K562 (cell line): Measurements from ENCODE around the gene ME3.

Source experiments
- BRD9 ChIP-seq: fragments of 450-650 bp; IDR thresholded peaks from 2 replicates; pipeline ENCODE4 v1.6.1; 2018; ENCODE audit warnings: low read depth; ENCODE audit not compliant: partially characterized antibody
- HDAC1 ChIP-seq, 2 experiments: fragments of 450-650 bp; IDR thresholded peaks; 2 replicates each; pipeline ENCODE4 v1.6.1; 2016 to 2017; ENCODE audit warnings: inconsistent platforms in 1 of 2, mild to moderate bottlenecking in 1 of 2, moderate library complexity in 1 of 2
- KDM1A ChIP-seq, 2 experiments: fragments of 450-650 bp; IDR thresholded peaks; 2 replicates each; pipeline ENCODE4 v1.6.1; 2016; ENCODE audit warnings: mild to moderate bottlenecking in 2 of 2
- NCOA1 ChIP-seq: fragments of 450-650 bp; IDR thresholded peaks from 2 replicates; pipeline ENCODE4 v1.6.1; 2016; ENCODE audit warnings: low read depth
- POLR2A ChIP-seq: fragments of 450-650 bp; conservative IDR thresholded peaks from 2 replicates; pipeline ENCODE4 v1.6.1; 2016
- POLR2G ChIP-seq: fragments of 200-400 bp; formaldehyde crosslinking; IDR thresholded peaks from 2 replicates; pipeline ENCODE4 v1.6.1; 2017; ENCODE audit warnings: low read depth, mild to moderate bottlenecking, antibody characterized with exemption, low read length, moderate library complexity
- TAF1 ChIP-seq: IDR thresholded peaks from 2 replicates; pipeline ENCODE4 v1.6.1; 2011; ENCODE audit warnings: mild to moderate bottlenecking, low read length, moderate library complexity; ENCODE audit not compliant: insufficient read depth, control insufficient read depth, severe bottlenecking; ENCODE audit errors: extremely low read depth
- ZSCAN29 ChIP-seq: fragments of 450-650 bp; IDR thresholded peaks from 2 replicates; pipeline ENCODE4 v1.6.1; 2017
- TF ChIP-seq, protein P1 (sequence below), 3 experiments: IDR thresholded peaks in 2 of 3; conservative IDR thresholded peaks in 1 of 3; 2 replicates each; pipeline ENCODE4 v1.5.1; 2011 to 2012; ENCODE audit warnings: low read length in 3 of 3, mild to moderate bottlenecking in 3 of 3, control low read depth in 2 of 3, improper control_type of control experiment in 1 of 3, inconsistent platforms in 1 of 3, low read depth in 1 of 3, mixed read lengths in 1 of 3, moderate library complexity in 1 of 3; ENCODE audit not compliant: insufficient read depth in 2 of 3

DNA sequence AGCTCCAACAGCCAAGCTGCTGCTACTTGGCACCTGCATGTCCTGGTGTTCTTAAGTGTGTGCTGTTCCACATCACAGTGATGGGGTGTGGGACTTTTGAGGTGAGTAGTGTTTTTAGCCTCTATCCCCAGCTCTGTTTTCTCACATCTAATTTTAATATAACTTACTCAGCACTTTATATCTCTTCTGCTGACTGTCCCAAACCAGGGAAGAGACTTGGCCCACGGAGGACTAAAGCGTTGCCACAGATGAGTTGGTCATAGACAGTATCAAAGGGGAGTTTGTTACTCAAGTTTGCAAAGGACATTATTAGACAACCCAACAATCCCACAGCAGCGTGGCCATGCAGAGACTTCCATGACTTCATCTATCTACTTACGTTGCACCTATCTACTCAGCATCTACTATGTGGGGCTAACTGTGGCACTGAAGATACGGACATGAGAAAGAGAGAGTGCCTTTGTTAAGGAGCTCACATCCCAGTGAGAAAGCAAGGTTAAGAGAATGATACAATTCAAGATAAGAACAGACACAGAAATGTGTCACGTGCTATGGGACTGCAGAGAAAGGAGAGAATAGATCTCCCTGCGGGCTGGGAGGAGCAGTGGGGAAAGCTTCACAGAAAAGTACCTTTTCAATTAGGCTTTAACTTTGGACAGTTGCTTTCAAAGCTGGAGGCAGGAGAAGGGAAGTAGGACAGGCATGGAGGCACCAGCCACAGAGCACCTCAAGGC lies 82.4 kb downstream of the ME3 start:
- TF ChIP-seq NCOA1 (no peak), POLR2A (no peak), HDAC1 (IDR thresholded peaks at IDR 0.05) (no peak), ZSCAN29 (no peak), BRD9 (no peak), POLR2G (no peak), KDM1A (IDR thresholded peaks at IDR 0.05) (no peak), TAF1 (no peak)
- TF ChIP-seq, protein P1, sequence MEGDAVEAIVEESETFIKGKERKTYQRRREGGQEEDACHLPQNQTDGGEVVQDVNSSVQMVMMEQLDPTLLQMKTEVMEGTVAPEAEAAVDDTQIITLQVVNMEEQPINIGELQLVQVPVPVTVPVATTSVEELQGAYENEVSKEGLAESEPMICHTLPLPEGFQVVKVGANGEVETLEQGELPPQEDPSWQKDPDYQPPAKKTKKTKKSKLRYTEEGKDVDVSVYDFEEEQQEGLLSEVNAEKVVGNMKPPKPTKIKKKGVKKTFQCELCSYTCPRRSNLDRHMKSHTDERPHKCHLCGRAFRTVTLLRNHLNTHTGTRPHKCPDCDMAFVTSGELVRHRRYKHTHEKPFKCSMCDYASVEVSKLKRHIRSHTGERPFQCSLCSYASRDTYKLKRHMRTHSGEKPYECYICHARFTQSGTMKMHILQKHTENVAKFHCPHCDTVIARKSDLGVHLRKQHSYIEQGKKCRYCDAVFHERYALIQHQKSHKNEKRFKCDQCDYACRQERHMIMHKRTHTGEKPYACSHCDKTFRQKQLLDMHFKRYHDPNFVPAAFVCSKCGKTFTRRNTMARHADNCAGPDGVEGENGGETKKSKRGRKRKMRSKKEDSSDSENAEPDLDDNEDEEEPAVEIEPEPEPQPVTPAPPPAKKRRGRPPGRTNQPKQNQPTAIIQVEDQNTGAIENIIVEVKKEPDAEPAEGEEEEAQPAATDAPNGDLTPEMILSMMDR (IDR thresholded peaks at IDR 0.05 in 2 of 3, conservative IDR thresholded peaks at IDR 0.05 in 1 of 3; ENCODE audit: insufficient read depth in 2 of 3, low read depth in 1 of 3, low read length in 3 of 3), result no peak
